KMS-11 (cell line): ENCODE measurements around the gene CACNB2.

ENCODE experiments used
- H2AFZ ChIP-seq: fragments of 200-600 bp; sonication (generic); 2 replicates; pipeline ENCODE4 v1.6.1; 2016; ENCODE audit warnings: antibody characterized with exemption, mixed run types, low read depth
- H3K27ac ChIP-seq: fragments of 200-600 bp; sonication (generic); 2 replicates; pipeline ENCODE4 v1.6.1; 2016; ENCODE audit warnings: mild to moderate bottlenecking, mixed run types
- H3K27me3 ChIP-seq: fragments of 200-600 bp; sonication (generic); 2 replicates; pipeline ENCODE4 v1.6.1; 2017; ENCODE audit warnings: mild to moderate bottlenecking, low read depth, mixed run types, moderate library complexity; ENCODE audit not compliant: insufficient read depth
- H3K36me3 ChIP-seq: fragments of 200-600 bp; sonication (generic); 2 replicates; pipeline ENCODE4 v1.6.1; 2017; ENCODE audit warnings: mild to moderate bottlenecking, mixed run types; ENCODE audit not compliant: insufficient read depth
- H3K4me1 ChIP-seq: fragments of 200-600 bp; sonication (generic); 2 replicates; pipeline ENCODE4 v1.6.1; 2016; ENCODE audit warnings: mild to moderate bottlenecking, low read depth, mixed run types; ENCODE audit not compliant: poor library complexity, severe bottlenecking
- H3K4me2 ChIP-seq: fragments of 200-600 bp; sonication (generic); 2 replicates; pipeline ENCODE4 v1.7.0; 2016; ENCODE audit warnings: mild to moderate bottlenecking, mixed run types
- H3K4me3 ChIP-seq: fragments of 200-600 bp; sonication (generic); IDR thresholded peaks from 2 replicates; pipeline ENCODE4 v1.6.1; 2017; ENCODE audit warnings: low read depth, low read length, mixed read lengths; ENCODE audit not compliant: insufficient read depth
- H3K79me2 ChIP-seq: fragments of 200-600 bp; sonication (generic); 2 replicates; pipeline ENCODE4 v1.6.1; 2016; ENCODE audit warnings: low read depth, mixed run types; ENCODE audit not compliant: insufficient read depth
- H3K9ac ChIP-seq: fragments of 200-600 bp; sonication (generic); 2 replicates; pipeline ENCODE4 v1.6.1; 2016; ENCODE audit warnings: mild to moderate bottlenecking, mixed run types
- H4K20me1 ChIP-seq: fragments of 200-600 bp; sonication (generic); 2 replicates; pipeline ENCODE4 v1.6.1; 2016; ENCODE audit warnings: mild to moderate bottlenecking, mixed run types; ENCODE audit not compliant: insufficient read depth
- CTCF ChIP-seq: fragments of 200-600 bp; sonication (generic); conservative IDR thresholded peaks from 2 replicates; pipeline ENCODE4 v1.6.1; 2017; ENCODE audit warnings: low read depth, mild to moderate bottlenecking, antibody characterized with exemption, low read length, moderate library complexity, mixed read lengths

The CACNB2 gene

GRCh38 chr10:18456984-18457383 lies 316.8 kb downstream of the CACNB2 start:
- H3K4me2 ChIP-seq, result no peak overlapping the region
- no peak overlapping the region for H3K27ac ChIP-seq

GRCh38 chr10:18460032-18460431 lies 319.8 kb downstream of the CACNB2 start:
- Histone ChIP-seq H3K9ac (no peak overlapping the region), H3K79me2 (no peaks in the 10 kb centered on the region), H3K36me3 (no peaks in the 10 kb centered on the region), H3K4me3 (no peak overlapping the region), H4K20me1 (no peaks in the 10 kb centered on the region), H3K27me3 (no peaks in the 10 kb centered on the region), H3K27ac (no peak overlapping the region), H3K4me2 (no peak overlapping the region), H3K4me1 (no peaks in the 10 kb centered on the region), H2AFZ (no peak overlapping the region)
- no peak for TF ChIP-seq CTCF

More at GRCh38 chr10:18456984-18457383, 316.8 kb downstream of the CACNB2 start:
- TF ChIP-seq CTCF, result no peak
- no peaks in the 10 kb centered on the region for H3K79me2 ChIP-seq
- no peaks in the 10 kb centered on the region for H3K4me1 ChIP-seq
- H4K20me1 ChIP-seq, result no peaks in the 10 kb centered on the region
- H3K27me3 ChIP-seq, result no peaks in the 10 kb centered on the region
- no peak overlapping the region for H2AFZ ChIP-seq
- no peak overlapping the region for H3K9ac ChIP-seq
- H3K4me3 ChIP-seq, result no peak overlapping the region
- no peaks in the 10 kb centered on the region for H3K36me3 ChIP-seq

GRCh38 chr10:18463673-18464211 lies 323.5 kb downstream of the CACNB2 start:
- H2AFZ ChIP-seq, result no peak overlapping the region
- no peaks in the 10 kb centered on the region for H3K27me3 ChIP-seq
- H3K4me1 ChIP-seq, result no peaks in the 10 kb centered on the region
- no peak overlapping the region for H3K27ac ChIP-seq
- no peak overlapping the region for H3K4me3 ChIP-seq
- no peak overlapping the region for H3K9ac ChIP-seq
- H3K36me3 ChIP-seq, result no peaks in the 10 kb centered on the region
- H3K79me2 ChIP-seq, result no peaks in the 10 kb centered on the region
- no peaks in the 10 kb centered on the region for H4K20me1 ChIP-seq
- H3K4me2 ChIP-seq, result no peak overlapping the region
- no peak for TF ChIP-seq CTCF

- TF ChIP-seq CTCF, result no peak
- no peak overlapping the region for H3K9ac ChIP-seq
- H3K27ac ChIP-seq, result no peak overlapping the region
- no peak overlapping the region for H3K4me3 ChIP-seq
- H4K20me1 ChIP-seq, result no peaks in the 10 kb centered on the region
- H3K4me1 ChIP-seq, result peaks cover 11% of the 10 kb centered on the region
- H3K36me3 ChIP-seq, result no peaks in the 10 kb centered on the region
- H3K27me3 ChIP-seq, result no peaks in the 10 kb centered on the region
- no peak overlapping the region for H2AFZ ChIP-seq
- no peak overlapping the region for H3K4me2 ChIP-seq
- no peaks in the 10 kb centered on the region for H3K79me2 ChIP-seq
Measured at GRCh38 chr10:18469125-18469524, 328.9 kb downstream of the CACNB2 start.
